ENCODE results near the gene TCF21. TPM values are rescaled to one million over a fixed set of nuclear protein-coding genes. Genes with fewer than 3 reads are reported as not detected.

TCF21 gene
- polyA plus RNA-seq, 2 of the 4 experiments (the other 2 are of a cell fraction) = 0.12 to 0.25 TPM

GRCh38 chr6:133854364-133855275 is 34.3 kb upstream of the TCF21 start:
- ChIA-PET CTCF (no interaction called here), POLR2A (no interaction called here)
- TF ChIP-seq, protein P1, sequence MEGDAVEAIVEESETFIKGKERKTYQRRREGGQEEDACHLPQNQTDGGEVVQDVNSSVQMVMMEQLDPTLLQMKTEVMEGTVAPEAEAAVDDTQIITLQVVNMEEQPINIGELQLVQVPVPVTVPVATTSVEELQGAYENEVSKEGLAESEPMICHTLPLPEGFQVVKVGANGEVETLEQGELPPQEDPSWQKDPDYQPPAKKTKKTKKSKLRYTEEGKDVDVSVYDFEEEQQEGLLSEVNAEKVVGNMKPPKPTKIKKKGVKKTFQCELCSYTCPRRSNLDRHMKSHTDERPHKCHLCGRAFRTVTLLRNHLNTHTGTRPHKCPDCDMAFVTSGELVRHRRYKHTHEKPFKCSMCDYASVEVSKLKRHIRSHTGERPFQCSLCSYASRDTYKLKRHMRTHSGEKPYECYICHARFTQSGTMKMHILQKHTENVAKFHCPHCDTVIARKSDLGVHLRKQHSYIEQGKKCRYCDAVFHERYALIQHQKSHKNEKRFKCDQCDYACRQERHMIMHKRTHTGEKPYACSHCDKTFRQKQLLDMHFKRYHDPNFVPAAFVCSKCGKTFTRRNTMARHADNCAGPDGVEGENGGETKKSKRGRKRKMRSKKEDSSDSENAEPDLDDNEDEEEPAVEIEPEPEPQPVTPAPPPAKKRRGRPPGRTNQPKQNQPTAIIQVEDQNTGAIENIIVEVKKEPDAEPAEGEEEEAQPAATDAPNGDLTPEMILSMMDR (IDR thresholded peaks at IDR 0.05) = no peak
- TF ChIP-seq MAZ (IDR thresholded peaks at IDR 0.05; ENCODE audit: borderline replicate concordance, low read depth, low read length) = no peak
- TF ChIP-seq MAX (IDR thresholded peaks at IDR 0.05) = no peak
- no peak for TF ChIP-seq REST (IDR thresholded peaks at IDR 0.05)
- TF ChIP-seq RCOR1 (IDR thresholded peaks at IDR 0.05; ENCODE audit: low read depth, low read length) = no peak
- TF ChIP-seq HMGXB4 (CRISPR knock-in tag; IDR thresholded peaks at IDR 0.05; ENCODE audit: borderline replicate concordance) = no peak
- no peak for TF ChIP-seq CHD4 (IDR thresholded peaks at IDR 0.05; ENCODE audit: borderline replicate concordance)
- no peak for TF ChIP-seq RFX5 (IDR thresholded peaks at IDR 0.05)
- TF ChIP-seq, protein P2, sequence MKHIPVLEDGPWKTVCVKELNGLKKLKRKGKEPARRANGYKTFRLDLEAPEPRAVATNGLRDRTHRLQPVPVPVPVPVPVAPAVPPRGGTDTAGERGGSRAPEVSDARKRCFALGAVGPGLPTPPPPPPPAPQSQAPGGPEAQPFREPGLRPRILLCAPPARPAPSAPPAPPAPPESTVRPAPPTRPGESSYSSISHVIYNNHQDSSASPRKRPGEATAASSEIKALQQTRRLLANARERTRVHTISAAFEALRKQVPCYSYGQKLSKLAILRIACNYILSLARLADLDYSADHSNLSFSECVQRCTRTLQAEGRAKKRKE (CRISPR knock-in tag; IDR thresholded peaks at IDR 0.05; ENCODE audit: low read depth) = no peak
- TF ChIP-seq ELK1 (IDR thresholded peaks at IDR 0.05; ENCODE audit: low read depth, low read length) = no peak
- no peak for TF ChIP-seq KDM5A (IDR thresholded peaks at IDR 0.05)
- no peak for TF ChIP-seq CBX2 (IDR thresholded peaks at IDR 0.05; ENCODE audit: borderline replicate concordance, low read depth)
- TF ChIP-seq ZC3H11A (IDR thresholded peaks at IDR 0.05) = no peak
- no peak for TF ChIP-seq SMC3 (IDR thresholded peaks at IDR 0.05)
- TF ChIP-seq, protein P3, sequence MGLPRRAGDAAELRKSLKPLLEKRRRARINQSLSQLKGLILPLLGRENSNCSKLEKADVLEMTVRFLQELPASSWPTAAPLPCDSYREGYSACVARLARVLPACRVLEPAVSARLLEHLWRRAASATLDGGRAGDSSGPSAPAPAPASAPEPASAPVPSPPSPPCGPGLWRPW (IDR thresholded peaks at IDR 0.05) = no peak
- TF ChIP-seq BHLHE40 (IDR thresholded peaks at IDR 0.05; ENCODE audit: low read depth, low read length) = no peak
- TF ChIP-seq HOXB13 (CRISPR knock-in tag; IDR thresholded peaks at IDR 0.05; ENCODE audit: low read depth) = no peak
- H3K4me1 ChIP-seq = no peaks in the 10 kb centered on the region
- FAIRE-seq (no peak), DNase-seq (ENCODE audit: low read depth in 1 of 2, low spot score in 1 of 2) (no peak), ATAC-seq (no peak)
- 89% methylated on average over 30 of the region's 40 CpGs for WGBS (ENCODE audit: missing lambda C conversion rate)
- H3K4me2 ChIP-seq = no peak overlapping the region
- no peak overlapping the region for H3K4me3 ChIP-seq
- H3K27ac ChIP-seq = no peak overlapping the region
- H3K9me3 ChIP-seq = no peaks in the 10 kb centered on the region
